CD4-positive, CD25-positive, alpha-beta regulatory T cell (primary cell): ENCODE measurements around the gene CFAP299. TPM values are rescaled to one million over a fixed set of nuclear protein-coding genes. Genes with fewer than 3 reads are reported as not detected.
A peak's percentile ranks its signal among the peaks of the same experiment; 100 is the strongest.

ENCODE experiments used
- ATAC-seq, 2 donors: fragments of 150-1000 bp; cut with Tn5 transposase; one replicate each; pipeline ENCODE4 v1.10.0; 2021; ENCODE audit warnings: low read depth in 2 of 2, moderate number of reproducible peaks in 2 of 2, moderate library complexity in 1 of 2
- DNase-seq, 3 donors: peaks; one replicate each; pipeline versions ENCODE4 v3.0.0 to v3.0.0-alpha.2; 2012 to 2022; ENCODE audit warnings: mixed read lengths in 1 of 3
- H3K27ac ChIP-seq: one replicate; pipeline ENCODE4 v1.7.0; 2013; ENCODE audit warnings: mild to moderate bottlenecking, low read length; ENCODE audit not compliant: insufficient read depth, poor library complexity, severe bottlenecking
- H3K27me3 ChIP-seq: one replicate; pipeline ENCODE4 v1.7.0; 2013; ENCODE audit warnings: low read length; ENCODE audit not compliant: control insufficient read depth, insufficient read depth
- H3K36me3 ChIP-seq: one replicate; pipeline ENCODE4 v1.7.0; 2013; ENCODE audit warnings: mild to moderate bottlenecking, low read length, moderate library complexity; ENCODE audit not compliant: control insufficient read depth, insufficient read depth
- H3K4me1 ChIP-seq: 2 replicates; pipeline ENCODE4 v1.7.0; 2013; ENCODE audit warnings: mild to moderate bottlenecking, low read length; ENCODE audit not compliant: insufficient read depth, control insufficient read depth, poor library complexity, severe bottlenecking
- H3K4me3 ChIP-seq: one replicate; pipeline ENCODE4 v1.7.0; 2013; ENCODE audit warnings: low read depth, mild to moderate bottlenecking, low read length, moderate library complexity
- H3K9me3 ChIP-seq, 2 experiments: 1 replicate in 1 of 2; 2 replicates in 1 of 2; pipeline ENCODE4 v1.7.0; 2013; ENCODE audit warnings: low read length in 2 of 2, mild to moderate bottlenecking in 1 of 2, moderate library complexity in 1 of 2; ENCODE audit not compliant: control insufficient read depth in 2 of 2
- H3K27ac Mint-ChIP-seq, 3 donors: one replicate each; pipeline ENCODE4 v1.8.0; 2020 to 2022; ENCODE audit warnings: mild to moderate bottlenecking in 3 of 3, mixed read lengths in 3 of 3, moderate library complexity in 2 of 3
- H3K27me3 Mint-ChIP-seq: one replicate; pipeline ENCODE4 v1.8.0; 2022; ENCODE audit warnings: mild to moderate bottlenecking, mixed read lengths
- H3K36me3 Mint-ChIP-seq: one replicate; pipeline ENCODE4 v1.8.0; 2020; ENCODE audit warnings: mixed read lengths
- H3K4me1 Mint-ChIP-seq, 4 donors: one replicate each; pipeline ENCODE4 v1.8.0; 2020 to 2022; ENCODE audit warnings: mixed read lengths in 4 of 4, mild to moderate bottlenecking in 1 of 4
- H3K4me3 Mint-ChIP-seq, 4 donors: one replicate each; pipeline ENCODE4 v1.8.0; 2020 to 2022; ENCODE audit warnings: mild to moderate bottlenecking in 4 of 4, mixed read lengths in 4 of 4, moderate library complexity in 3 of 4
- H3K9me3 Mint-ChIP-seq, 7 donors: one replicate each; pipeline ENCODE4 v1.8.0; 2020 to 2022; ENCODE audit warnings: mixed read lengths in 7 of 7, mild to moderate bottlenecking in 3 of 7, moderate library complexity in 2 of 7
- polyA plus RNA-seq, 4 donors: library from polyadenylated mRNA; unstranded; fragments of 300-500 nt; fragmentation: Illumina TruSeq; gene quantifications; one replicate each; pipeline ENCODE4 v1.2.3, GENCODE V29; 2021
- total RNA-seq: library from RNA; stranded (reverse); gene quantifications from one replicate; pipeline ENCODE4 v1.2.3, GENCODE V29; 2022

Gene CFAP299
- total and polyA plus RNA-seq, 5 donors from 2014 or later: not detected

- DNase-seq (no peak), ATAC-seq (no peak)
- H3K4me1 Mint-ChIP-seq: peaks cover 0 to 1% (median 0%) of the 10 kb centered on the region in 4 donors
- H3K4me3 Mint-ChIP-seq: no peak overlapping the region
- Histone ChIP-seq H3K36me3 (no peaks in the 10 kb centered on the region), H3K27ac (no peak overlapping the region), H3K4me1 (no peaks in the 10 kb centered on the region), H3K9me3 (no peaks in the 10 kb centered on the region), H3K27me3 (no peaks in the 10 kb centered on the region), H3K4me3 (no peak overlapping the region)
- H3K36me3 Mint-ChIP-seq: no peaks in the 10 kb centered on the region
- peaks cover 0 to 9% (median 0%) of the 10 kb centered on the region in 7 donors for H3K9me3 Mint-ChIP-seq
- no peaks in the 10 kb centered on the region for H3K27me3 Mint-ChIP-seq
- H3K27ac Mint-ChIP-seq: peak overlapping the region in 1 of 3 donors; percentile 47
Measured at GRCh38 chr4:80390178-80390577, 54.6 kb downstream of the CFAP299 start.

- DNase-seq (peak in 1 of 3 donors; percentile 7), ATAC-seq (no peak)
- peaks cover 0 to 9% (median 2%) of the 10 kb centered on the region in 7 donors for H3K9me3 Mint-ChIP-seq
- no peaks in the 10 kb centered on the region for H3K36me3 ChIP-seq
- no peak overlapping the region for H3K27ac ChIP-seq
- H3K36me3 Mint-ChIP-seq: no peaks in the 10 kb centered on the region
- no peak overlapping the region for H3K4me3 ChIP-seq
- H3K27me3 ChIP-seq: no peaks in the 10 kb centered on the region
- no peak overlapping the region for H3K4me3 Mint-ChIP-seq
- no peak overlapping the region for H3K27ac Mint-ChIP-seq
- no peaks in the 10 kb centered on the region for H3K9me3 ChIP-seq
- H3K27me3 Mint-ChIP-seq: peaks cover 12% of the 10 kb centered on the region
- no peaks in the 10 kb centered on the region for H3K4me1 ChIP-seq
- peaks cover 0 to 1% (median 0%) of the 10 kb centered on the region in 4 donors for H3K4me1 Mint-ChIP-seq
Measured at GRCh38 chr4:80393246-80393969, 57.9 kb downstream of the CFAP299 start.

- no peak for ATAC-seq
- Mint-ChIP-seq H3K27ac (no peak overlapping the region), H3K27me3 (peaks cover 16% of the 10 kb centered on the region), H3K9me3 (peaks cover 0 to 9% (median 2%) of the 10 kb centered on the region in 7 donors), H3K4me3 (no peak overlapping the region), H3K36me3 (no peaks in the 10 kb centered on the region), H3K4me1 (peaks cover 0 to 1% (median 0%) of the 10 kb centered on the region in 4 donors)
- Histone ChIP-seq H3K27me3 (no peaks in the 10 kb centered on the region), H3K27ac (no peak overlapping the region), H3K36me3 (no peaks in the 10 kb centered on the region), H3K4me1 (no peaks in the 10 kb centered on the region), H3K4me3 (no peak overlapping the region), H3K9me3 (no peaks in the 10 kb centered on the region)
- no peak for DNase-seq
Measured at GRCh38 chr4:80393970-80394250, 58.4 kb downstream of the CFAP299 start.

GRCh38 chr4:80407246-80407645 is 71.7 kb downstream of the CFAP299 start:
- DNase-seq (no peak), ATAC-seq (no peak)
- H3K27me3 Mint-ChIP-seq: peaks cover 22% of the 10 kb centered on the region
- H3K36me3 Mint-ChIP-seq: no peaks in the 10 kb centered on the region
- Histone ChIP-seq H3K27me3 (peaks cover 5% of the 10 kb centered on the region), H3K27ac (no peak overlapping the region), H3K4me1 (no peaks in the 10 kb centered on the region), H3K36me3 (no peaks in the 10 kb centered on the region), H3K4me3 (no peak overlapping the region), H3K9me3 (no peaks in the 10 kb centered on the region)
- peaks cover 0 to 3% (median 3%) of the 10 kb centered on the region in 7 donors for H3K9me3 Mint-ChIP-seq
- no peak overlapping the region for H3K27ac Mint-ChIP-seq
- no peak overlapping the region for H3K4me3 Mint-ChIP-seq
- H3K4me1 Mint-ChIP-seq: no peaks in the 10 kb centered on the region

GRCh38 chr4:80409809-80410208 is 74.3 kb downstream of the CFAP299 start:
- Histone ChIP-seq H3K4me1 (no peaks in the 10 kb centered on the region), H3K27ac (no peak overlapping the region), H3K27me3 (peaks cover 5% of the 10 kb centered on the region), H3K36me3 (no peaks in the 10 kb centered on the region), H3K4me3 (no peak overlapping the region), H3K9me3 (no peaks in the 10 kb centered on the region)
- Mint-ChIP-seq H3K27me3 (peaks cover 22% of the 10 kb centered on the region), H3K4me1 (peaks cover 0 to 6% (median 1%) of the 10 kb centered on the region in 4 donors), H3K27ac (peak overlapping the region in 1 of 3 donors; percentile 43), H3K4me3 (no peak overlapping the region), H3K36me3 (no peaks in the 10 kb centered on the region), H3K9me3 (peaks cover 0 to 2% (median 0%) of the 10 kb centered on the region in 7 donors)
- DNase-seq: no peak
- ATAC-seq: no peak

- Mint-ChIP-seq H3K36me3 (no peaks in the 10 kb centered on the region), H3K4me3 (no peak overlapping the region), H3K27ac (no peak overlapping the region), H3K9me3 (peaks cover 0 to 1% (median 0%) of the 10 kb centered on the region in 7 donors), H3K4me1 (peaks cover 0 to 6% (median 2%) of the 10 kb centered on the region in 4 donors), H3K27me3 (peaks cover 15% of the 10 kb centered on the region)
- peaks cover 5% of the 10 kb centered on the region for H3K27me3 ChIP-seq
- H3K4me3 ChIP-seq: no peak overlapping the region
- H3K9me3 ChIP-seq: no peaks in the 10 kb centered on the region
- DNase-seq: no peak
- no peak for ATAC-seq
- no peak overlapping the region for H3K27ac ChIP-seq
- no peaks in the 10 kb centered on the region for H3K4me1 ChIP-seq
- H3K36me3 ChIP-seq: no peaks in the 10 kb centered on the region
Measured at GRCh38 chr4:80412322-80412721, 76.8 kb downstream of the CFAP299 start.

GRCh38 chr4:80413086-80413485 is 77.6 kb downstream of the CFAP299 start:
- Mint-ChIP-seq H3K4me3 (no peak overlapping the region), H3K27me3 (peaks cover 15% of the 10 kb centered on the region), H3K36me3 (no peaks in the 10 kb centered on the region), H3K4me1 (peaks cover 0 to 6% (median 2%) of the 10 kb centered on the region in 4 donors), H3K27ac (no peak overlapping the region), H3K9me3 (peaks cover 0 to 3% (median 0%) of the 10 kb centered on the region in 7 donors)
- no peaks in the 10 kb centered on the region for H3K4me1 ChIP-seq
- no peak overlapping the region for H3K27ac ChIP-seq
- no peaks in the 10 kb centered on the region for H3K36me3 ChIP-seq
- ATAC-seq (no peak), DNase-seq (no peak)
- peaks cover 5% of the 10 kb centered on the region for H3K27me3 ChIP-seq
- no peak overlapping the region for H3K4me3 ChIP-seq
- H3K9me3 ChIP-seq: no peaks in the 10 kb centered on the region

- no peak overlapping the region for H3K4me3 ChIP-seq
- no peaks in the 10 kb centered on the region for H3K36me3 ChIP-seq
- H3K4me1 ChIP-seq: no peaks in the 10 kb centered on the region
- H3K27ac Mint-ChIP-seq: no peak overlapping the region
- H3K27me3 ChIP-seq: no peaks in the 10 kb centered on the region
- no peaks in the 10 kb centered on the region for H3K9me3 ChIP-seq
- DNase-seq (no peak), ATAC-seq (no peak)
- H3K4me3 Mint-ChIP-seq: no peak overlapping the region
- H3K9me3 Mint-ChIP-seq: peaks cover 0 to 3% (median 0%) of the 10 kb centered on the region in 7 donors
- H3K4me1 Mint-ChIP-seq: peaks cover 0 to 8% (median 7%) of the 10 kb centered on the region in 4 donors
- H3K27ac ChIP-seq: no peak overlapping the region
- no peaks in the 10 kb centered on the region for H3K36me3 Mint-ChIP-seq
- peaks cover 9% of the 10 kb centered on the region for H3K27me3 Mint-ChIP-seq
Measured at GRCh38 chr4:80417019-80417418, 81.5 kb downstream of the CFAP299 start.
